Spleen (tissue), 7 donors: ENCODE results near the gene LMAN1.

ENCODE experiments used
- POLR2A ChIP-seq, 3 donors: fragments of 450-650 bp; IDR thresholded peaks; one replicate each; pipeline ENCODE4 v1.5.1; 2017; ENCODE audit warnings: antibody characterized with exemption in 3 of 3, mild to moderate bottlenecking in 1 of 3
- TF ChIP-seq, protein P1 (sequence below), 11 experiments: fragments of 200-600 bp in 7 of 11; fragments of 450-650 bp in 4 of 11; sonication (generic) in 4 of 11; IDR thresholded peaks in 8 of 11; conservative IDR thresholded peaks in 3 of 11; 1 replicate in 7 of 11; 2 replicates in 4 of 11; pipeline versions ENCODE4 v1.4.0 to v1.8.0; 2016 to 2021; ENCODE audit warnings: antibody characterized with exemption in 11 of 11, inconsistent platforms in 4 of 11, mild to moderate bottlenecking in 1 of 11
- donor health status: DM: no; HTN: no; CAD: no; lungs with moderate emphysema.
- donor health status: DM: no; HTN: no; CAD: no.
- donor health status: DM: no; HTN: no; CAD: no.

DNA sequence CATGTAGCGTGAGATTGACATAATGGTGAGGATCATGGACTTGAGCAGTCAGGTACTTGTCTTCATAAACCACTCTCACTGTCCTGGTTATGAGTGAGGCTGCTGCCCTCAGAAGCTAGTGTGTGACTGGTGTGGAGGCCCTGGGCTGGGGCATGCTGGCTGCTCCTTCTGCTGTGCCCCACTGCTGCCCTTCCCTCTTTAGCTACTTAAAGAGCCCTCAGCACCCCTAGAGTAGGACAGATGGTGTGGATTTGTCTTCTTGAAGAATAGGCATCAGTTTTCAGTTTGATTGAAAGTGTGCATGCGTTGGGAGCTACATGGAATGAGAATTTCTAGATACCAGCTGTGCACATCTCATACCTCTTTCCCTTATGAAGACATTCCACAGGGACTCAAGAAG, 56.1 kb downstream of the LMAN1 start:
- TF ChIP-seq, protein P1, sequence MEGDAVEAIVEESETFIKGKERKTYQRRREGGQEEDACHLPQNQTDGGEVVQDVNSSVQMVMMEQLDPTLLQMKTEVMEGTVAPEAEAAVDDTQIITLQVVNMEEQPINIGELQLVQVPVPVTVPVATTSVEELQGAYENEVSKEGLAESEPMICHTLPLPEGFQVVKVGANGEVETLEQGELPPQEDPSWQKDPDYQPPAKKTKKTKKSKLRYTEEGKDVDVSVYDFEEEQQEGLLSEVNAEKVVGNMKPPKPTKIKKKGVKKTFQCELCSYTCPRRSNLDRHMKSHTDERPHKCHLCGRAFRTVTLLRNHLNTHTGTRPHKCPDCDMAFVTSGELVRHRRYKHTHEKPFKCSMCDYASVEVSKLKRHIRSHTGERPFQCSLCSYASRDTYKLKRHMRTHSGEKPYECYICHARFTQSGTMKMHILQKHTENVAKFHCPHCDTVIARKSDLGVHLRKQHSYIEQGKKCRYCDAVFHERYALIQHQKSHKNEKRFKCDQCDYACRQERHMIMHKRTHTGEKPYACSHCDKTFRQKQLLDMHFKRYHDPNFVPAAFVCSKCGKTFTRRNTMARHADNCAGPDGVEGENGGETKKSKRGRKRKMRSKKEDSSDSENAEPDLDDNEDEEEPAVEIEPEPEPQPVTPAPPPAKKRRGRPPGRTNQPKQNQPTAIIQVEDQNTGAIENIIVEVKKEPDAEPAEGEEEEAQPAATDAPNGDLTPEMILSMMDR (IDR thresholded peaks at IDR 0.05 in 8 of 11, conservative IDR thresholded peaks at IDR 0.05 in 3 of 11), result no peak
- no peak for TF ChIP-seq POLR2A (IDR thresholded peaks at IDR 0.05)
